Panc1 (cell line): ENCODE data around the gene GFER. TPM values are rescaled to one million over a fixed set of nuclear protein-coding genes. Genes with fewer than 3 reads are reported as not detected.

Source experiments
- ATAC-seq: fragments of 200-7000 bp; cut with Tn5 transposase; 2 replicates; pipeline ENCODE4 v1.9.1; 2020; ENCODE audit warnings: mild to moderate bottlenecking, moderate library complexity
- BruUV-seq: library from RNA; stranded (reverse); fragments of 400-500 nt; replicated peaks from 2 replicates; lab custom pipeline; 2021; lab: Mats Ljungman, UMichigan
- CTCF ChIA-PET: fragments of 300-600 bp; sonication (Branson Sonifier 250); formaldehyde crosslinking; loops from one replicate; lab custom pipeline; 2022; ENCODE audit warnings: antibody characterized with exemption; lab: Charles Lee
- POLR2A ChIA-PET: fragments of 300-600 bp; sonication (Branson Sonifier 250); formaldehyde crosslinking; loops from one replicate; lab custom pipeline; 2022; ENCODE audit warnings: antibody characterized with exemption; lab: Charles Lee
- DNase-seq: peaks from one replicate; pipeline ENCODE4 v3.0.0-alpha.2; 2010; ENCODE audit warnings: low read depth, low spot score
- H3K27ac ChIP-seq: 2 replicates; pipeline ENCODE4 v1.5.1; 2011; ENCODE audit warnings: mild to moderate bottlenecking, low read length, inconsistent platforms
- H3K27me3 ChIP-seq: fragments of 200-500 bp; sonication (Bioruptor generic); 2 replicates; pipeline ENCODE4 v1.6.0; 2014; ENCODE audit warnings: low read length, inconsistent platforms; ENCODE audit not compliant: control insufficient read depth, insufficient read depth
- H3K36me3 ChIP-seq: fragments of 200-500 bp; sonication (Bioruptor generic); 2 replicates; pipeline ENCODE4 v1.5.1; 2014; ENCODE audit warnings: inconsistent platforms, mild to moderate bottlenecking, low read length, moderate library complexity; ENCODE audit not compliant: control insufficient read depth, insufficient read depth
- H3K4me1 ChIP-seq: 2 replicates; pipeline ENCODE4 v1.5.1; 2011; ENCODE audit warnings: inconsistent platforms, mild to moderate bottlenecking, low read length, moderate library complexity; ENCODE audit not compliant: control insufficient read depth, insufficient read depth
- H3K4me3 ChIP-seq, 2 experiments: 2 replicates each; pipeline ENCODE4 v1.5.1; 2011 to 2012; ENCODE audit warnings: low read depth in 2 of 2, low read length in 2 of 2, mild to moderate bottlenecking in 2 of 2, inconsistent platforms in 1 of 2, moderate library complexity in 1 of 2
- H3K9me3 ChIP-seq: fragments of 200-500 bp; sonication (Bioruptor generic); 2 replicates; pipeline ENCODE4 v1.5.1; 2014; ENCODE audit warnings: low read depth, mild to moderate bottlenecking, inconsistent platforms, low read length, moderate library complexity; ENCODE audit not compliant: control insufficient read depth, insufficient read depth
- CTCF ChIP-seq: fragments of 450-650 bp; IDR thresholded peaks from 2 replicates; pipeline ENCODE4 v1.5.1; 2017; ENCODE audit warnings: mild to moderate bottlenecking
- POLR2AphosphoS5 ChIP-seq: IDR thresholded peaks from 2 replicates; pipeline ENCODE4 v1.6.1; 2012; ENCODE audit warnings: mild to moderate bottlenecking, low read depth, low read length, moderate library complexity
- SIN3A ChIP-seq: IDR thresholded peaks from 2 replicates; pipeline ENCODE4 v1.6.1; 2012; ENCODE audit warnings: low read depth, mild to moderate bottlenecking, low read length, moderate library complexity, borderline replicate concordance; ENCODE audit not compliant: insufficient read depth
- TCF7L2 ChIP-seq: IDR thresholded peaks from 2 replicates; pipeline ENCODE4 v1.6.1; 2011; ENCODE audit warnings: mild to moderate bottlenecking, low read depth, low read length, inconsistent platforms
- in situ Hi-C: cut with HindIII; loops from 2 replicates; pipeline ENCODE4 v1.10.0; 2016; ENCODE audit warnings: low sequenced_read_pairs, low pct_unique_long_range_greater_than_20kb
- intact Hi-C: fragments of 100-400 bp; cut with micrococcal nuclease; formaldehyde crosslinking; loops from one replicate; pipeline ENCODE4 v1.10.0; 2022; ENCODE audit not compliant: unreplicated experiment
- total RNA-seq: library from RNA; stranded (reverse); gene quantifications from one replicate; pipeline ENCODE4 v1.2.1, GENCODE V29; 2021; ENCODE audit not compliant: unreplicated experiment
- TF ChIP-seq, protein P1 (sequence below), 2 experiments: IDR thresholded peaks; 2 replicates each; pipeline ENCODE4 v1.6.1; 2011 to 2012; ENCODE audit warnings: low read depth in 2 of 2, control low read depth in 1 of 2, low read length in 1 of 2, mild to moderate bottlenecking in 1 of 2, moderate library complexity in 1 of 2; ENCODE audit not compliant: insufficient read depth in 1 of 2

GFER gene
- total RNA-seq, 1 experiment from 2014 or later, result 49.2 TPM

DNA sequence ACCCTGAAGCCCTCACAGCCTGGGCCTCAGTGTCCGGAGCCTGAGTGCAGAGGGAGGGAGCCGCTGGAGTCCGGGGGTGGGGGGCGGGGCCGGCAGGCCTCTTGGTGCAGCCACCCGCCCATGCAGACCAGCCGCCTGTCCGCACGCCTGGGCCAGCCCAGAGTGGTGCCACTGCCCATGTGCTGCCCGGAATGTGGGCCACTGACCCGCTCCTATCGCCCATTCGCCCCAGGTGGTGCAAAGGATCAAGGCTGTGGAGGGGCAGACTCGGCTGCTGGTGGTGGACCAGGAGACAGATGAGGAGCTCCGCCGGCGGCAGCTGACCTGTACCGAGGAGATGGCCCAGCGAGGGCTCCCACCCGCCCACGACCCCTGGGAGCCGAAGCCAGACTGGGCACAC, 45.4 kb downstream of the GFER start:
- H3K36me3 ChIP-seq, result no peaks in the 10 kb centered on the region
- peak overlapping the region; percentile 95; the same call in 1 of the 2 replicates for H3K27ac ChIP-seq
- no TSS peak for BruUV-seq
- ChIA-PET POLR2A (no interaction called here), CTCF (no interaction called here)
- no peak for ATAC-seq
- no peaks in the 10 kb centered on the region for H3K27me3 ChIP-seq
- in situ Hi-C loops (no loop called here), intact Hi-C loops (loop anchor here (10.0 kb wide), 1 partner anchor 115 kb away; the partner anchor contains the start of gene RAB26)
- H3K4me1 ChIP-seq, result peaks cover 73% of the 10 kb centered on the region
- peak overlapping the region in 1 of 2 experiments; percentile 59; a peak in 1 of 4 replicates for H3K4me3 ChIP-seq
- H3K9me3 ChIP-seq, result no peaks in the 10 kb centered on the region
- no peak for TF ChIP-seq SIN3A
- TF ChIP-seq CTCF, result no peak
- TF ChIP-seq POLR2AphosphoS5, result no peak
- TF ChIP-seq, protein P1, sequence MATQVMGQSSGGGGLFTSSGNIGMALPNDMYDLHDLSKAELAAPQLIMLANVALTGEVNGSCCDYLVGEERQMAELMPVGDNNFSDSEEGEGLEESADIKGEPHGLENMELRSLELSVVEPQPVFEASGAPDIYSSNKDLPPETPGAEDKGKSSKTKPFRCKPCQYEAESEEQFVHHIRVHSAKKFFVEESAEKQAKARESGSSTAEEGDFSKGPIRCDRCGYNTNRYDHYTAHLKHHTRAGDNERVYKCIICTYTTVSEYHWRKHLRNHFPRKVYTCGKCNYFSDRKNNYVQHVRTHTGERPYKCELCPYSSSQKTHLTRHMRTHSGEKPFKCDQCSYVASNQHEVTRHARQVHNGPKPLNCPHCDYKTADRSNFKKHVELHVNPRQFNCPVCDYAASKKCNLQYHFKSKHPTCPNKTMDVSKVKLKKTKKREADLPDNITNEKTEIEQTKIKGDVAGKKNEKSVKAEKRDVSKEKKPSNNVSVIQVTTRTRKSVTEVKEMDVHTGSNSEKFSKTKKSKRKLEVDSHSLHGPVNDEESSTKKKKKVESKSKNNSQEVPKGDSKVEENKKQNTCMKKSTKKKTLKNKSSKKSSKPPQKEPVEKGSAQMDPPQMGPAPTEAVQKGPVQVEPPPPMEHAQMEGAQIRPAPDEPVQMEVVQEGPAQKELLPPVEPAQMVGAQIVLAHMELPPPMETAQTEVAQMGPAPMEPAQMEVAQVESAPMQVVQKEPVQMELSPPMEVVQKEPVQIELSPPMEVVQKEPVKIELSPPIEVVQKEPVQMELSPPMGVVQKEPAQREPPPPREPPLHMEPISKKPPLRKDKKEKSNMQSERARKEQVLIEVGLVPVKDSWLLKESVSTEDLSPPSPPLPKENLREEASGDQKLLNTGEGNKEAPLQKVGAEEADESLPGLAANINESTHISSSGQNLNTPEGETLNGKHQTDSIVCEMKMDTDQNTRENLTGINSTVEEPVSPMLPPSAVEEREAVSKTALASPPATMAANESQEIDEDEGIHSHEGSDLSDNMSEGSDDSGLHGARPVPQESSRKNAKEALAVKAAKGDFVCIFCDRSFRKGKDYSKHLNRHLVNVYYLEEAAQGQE (IDR thresholded peaks at IDR 0.05; ENCODE audit: insufficient read depth in 1 of 2, low read depth in 2 of 2, low read length in 1 of 2), result no peak
- TF ChIP-seq TCF7L2, result no peak
- DNase-seq, result no peak

DNA sequence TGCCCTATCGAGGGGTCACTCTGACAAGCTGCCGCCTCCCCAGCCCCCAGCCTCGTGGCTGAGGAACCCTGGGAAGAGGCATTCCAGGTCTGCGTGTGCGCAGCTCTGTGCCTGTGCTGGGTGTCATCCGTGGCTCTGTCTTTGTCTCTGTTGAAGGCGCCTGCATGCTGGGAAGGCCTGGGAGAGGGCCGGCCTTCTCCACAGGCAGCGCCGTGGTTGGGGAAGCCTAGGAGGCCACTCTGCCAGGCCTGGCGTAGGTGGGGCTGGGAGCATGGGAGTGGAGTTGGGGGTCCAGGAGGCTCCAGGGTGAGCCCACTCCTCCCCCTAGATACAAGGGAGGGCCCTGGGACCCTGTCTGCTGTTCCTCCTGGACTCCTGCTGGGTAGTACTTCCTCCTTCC, 46.0 kb downstream of the GFER start:
- no peak for ATAC-seq
- intact Hi-C loops, result no loop called here
- Histone ChIP-seq H3K4me1 (peaks cover 75% of the 10 kb centered on the region), H3K27ac (peak overlapping the region; percentile 95), H3K36me3 (no peaks in the 10 kb centered on the region), H3K27me3 (no peaks in the 10 kb centered on the region), H3K4me3 (no peak overlapping the region), H3K9me3 (no peaks in the 10 kb centered on the region)
- in situ Hi-C loops, result no loop called here
- ChIA-PET CTCF (no interaction called here), POLR2A (no interaction called here)
- TF ChIP-seq POLR2AphosphoS5 (no peak), SIN3A (no peak), CTCF (no peak), TCF7L2 (no peak)
- TF ChIP-seq, protein P1 (IDR thresholded peaks at IDR 0.05; ENCODE audit: insufficient read depth in 1 of 2, low read depth in 2 of 2, low read length in 1 of 2), result no peak
- no peak for DNase-seq
- BruUV-seq, result no TSS peak
